NT2/D1 (cell line): ENCODE data around the gene SV2B.

Experiments
- DNase-seq: peaks from one replicate; pipeline ENCODE4 v3.0.0-alpha.2; 2011; ENCODE audit warnings: low read depth, low spot score
- H3K27me3 ChIP-seq: 2 replicates; pipeline ENCODE4 v1.6.0; 2011; ENCODE audit warnings: mild to moderate bottlenecking; ENCODE audit not compliant: insufficient read length, insufficient read depth
- H3K36me3 ChIP-seq: 2 replicates; pipeline ENCODE4 v1.6.1; 2011; ENCODE audit warnings: mild to moderate bottlenecking, low read length, mixed read lengths; ENCODE audit not compliant: insufficient read depth, insufficient read length
- H3K4me1 ChIP-seq: 2 replicates; pipeline ENCODE4 v1.5.1; 2011; ENCODE audit not compliant: insufficient read depth, insufficient read length
- H3K4me3 ChIP-seq: 2 replicates; pipeline ENCODE4 v1.5.1; 2011; ENCODE audit warnings: low read depth; ENCODE audit not compliant: insufficient read length
- H3K9ac ChIP-seq: 2 replicates; pipeline ENCODE4 v1.6.0; 2011; ENCODE audit warnings: low read depth; ENCODE audit not compliant: insufficient read length
- H3K9me3 ChIP-seq: 2 replicates; pipeline ENCODE4 v1.5.1; 2011; ENCODE audit warnings: mild to moderate bottlenecking, low read length; ENCODE audit not compliant: insufficient read depth
- SUZ12 ChIP-seq: IDR thresholded peaks from 2 replicates; pipeline ENCODE4 v1.6.1; 2011; ENCODE audit not compliant: insufficient read length, insufficient read depth; ENCODE audit errors: extremely low read depth
- YY1 ChIP-seq: IDR thresholded peaks from 2 replicates; pipeline ENCODE4 v1.6.1; 2011; ENCODE audit not compliant: insufficient read length, insufficient read depth
- ZNF274 ChIP-seq: IDR thresholded peaks from 2 replicates; pipeline ENCODE4 v1.6.1; 2011; ENCODE audit warnings: mild to moderate bottlenecking, low read depth, low read length

The SV2B gene

GRCh38 chr15:91271565-91272153, 171.6 kb downstream of the SV2B start:
- no peaks in the 10 kb centered on the region for H3K4me1 ChIP-seq
- H3K36me3 ChIP-seq: no peaks in the 10 kb centered on the region
- peak; percentile 70 for DNase-seq
- TF ChIP-seq ZNF274: no peak
- no peak for TF ChIP-seq SUZ12
- TF ChIP-seq YY1: no peak
- peaks cover 10% of the 10 kb centered on the region; the same call in 1 of the 2 replicates for H3K9me3 ChIP-seq
- H3K9ac ChIP-seq: no peak overlapping the region
- no peak overlapping the region for H3K4me3 ChIP-seq
- peaks cover 17% of the 10 kb centered on the region for H3K27me3 ChIP-seq

GRCh38 chr15:91275844-91276243, 175.8 kb downstream of the SV2B start:
- Histone ChIP-seq H3K4me3 (no peak overlapping the region), H3K36me3 (no peaks in the 10 kb centered on the region)

GRCh38 chr15:91278951-91279350, 178.9 kb downstream of the SV2B start:
- peaks cover 10% of the 10 kb centered on the region; the same call in 1 of the 2 replicates for H3K9me3 ChIP-seq
- no peak overlapping the region for H3K9ac ChIP-seq
- H3K27me3 ChIP-seq: no peaks in the 10 kb centered on the region
- H3K4me3 ChIP-seq: no peak overlapping the region
- H3K36me3 ChIP-seq: no peaks in the 10 kb centered on the region
- TF ChIP-seq SUZ12: no peak
- TF ChIP-seq ZNF274: no peak
- TF ChIP-seq YY1: no peak
- H3K4me1 ChIP-seq: no peaks in the 10 kb centered on the region
- DNase-seq: no peak

More at GRCh38 chr15:91275844-91276243, 175.8 kb downstream of the SV2B start:
- no peak for DNase-seq
- Histone ChIP-seq H3K9ac (no peak overlapping the region), H3K9me3 (peaks cover 10% of the 10 kb centered on the region; the same call in 1 of the 2 replicates), H3K27me3 (peaks cover 14% of the 10 kb centered on the region), H3K4me1 (no peaks in the 10 kb centered on the region)
- TF ChIP-seq SUZ12: no peak
- no peak for TF ChIP-seq YY1
- TF ChIP-seq ZNF274: no peak

GRCh38 chr15:91279486-91279885, 179.4 kb downstream of the SV2B start:
- Histone ChIP-seq H3K9ac (no peak overlapping the region), H3K36me3 (no peaks in the 10 kb centered on the region)

GRCh38 chr15:91281947-91282346, 181.9 kb downstream of the SV2B start:
- H3K4me1 ChIP-seq: no peaks in the 10 kb centered on the region
- H3K9me3 ChIP-seq: no peaks in the 10 kb centered on the region
- H3K27me3 ChIP-seq: no peaks in the 10 kb centered on the region
- no peak for DNase-seq
- H3K9ac ChIP-seq: no peak overlapping the region
- TF ChIP-seq YY1 (no peak), SUZ12 (no peak), ZNF274 (no peak)
- no peaks in the 10 kb centered on the region for H3K36me3 ChIP-seq
- no peak overlapping the region for H3K4me3 ChIP-seq

More at GRCh38 chr15:91279486-91279885, 179.4 kb downstream of the SV2B start:
- Histone ChIP-seq H3K9me3 (peaks cover 10% of the 10 kb centered on the region; the same call in 1 of the 2 replicates), H3K4me3 (no peak overlapping the region), H3K27me3 (no peaks in the 10 kb centered on the region), H3K4me1 (no peaks in the 10 kb centered on the region)
- no peak for TF ChIP-seq YY1
- TF ChIP-seq ZNF274: no peak
- no peak for DNase-seq

GRCh38 chr15:91282486-91282885, 182.4 kb downstream of the SV2B start:
- H3K4me1 ChIP-seq: no peaks in the 10 kb centered on the region
- no peak overlapping the region for H3K4me3 ChIP-seq
- DNase-seq: no peak
- H3K36me3 ChIP-seq: no peaks in the 10 kb centered on the region
- no peaks in the 10 kb centered on the region for H3K9me3 ChIP-seq
- no peak overlapping the region for H3K9ac ChIP-seq
- H3K27me3 ChIP-seq: no peaks in the 10 kb centered on the region
- no peak for TF ChIP-seq ZNF274
- no peak for TF ChIP-seq SUZ12
- no peak for TF ChIP-seq YY1

- Histone ChIP-seq H3K4me3 (no peak overlapping the region), H3K9ac (no peak overlapping the region), H3K27me3 (no peaks in the 10 kb centered on the region), H3K4me1 (no peaks in the 10 kb centered on the region), H3K36me3 (no peaks in the 10 kb centered on the region), H3K9me3 (no peaks in the 10 kb centered on the region)
- DNase-seq: no peak
- TF ChIP-seq YY1: no peak
- no peak for TF ChIP-seq SUZ12
- no peak for TF ChIP-seq ZNF274
Observed at GRCh38 chr15:91283155-91283554, 183.1 kb downstream of the SV2B start.
